ENCODE measurements around the gene MEST.
"Not testable (repeated sequence)": the region's sequence is repeated elsewhere in the genome, so short reads cannot be mapped to it uniquely, and the experiment has no call there.

Gene MEST

GRCh38 chr7:130491841-130492522 lies at the start of gene MEST:
Gene MEST (plus strand): TSS chr7:130492085. CDS start chr7:130492314, 229 bp downstream.
- DNase-seq: no peak

- DNase-seq: no peak
These were observed 49.3 kb upstream of the MEST start for GRCh38 chr7:130442601-130443000.

- DNase-seq: no peak
These were observed 47.7 kb upstream of the MEST start for GRCh38 chr7:130444234-130444633.

GRCh38 chr7:130444751-130445407 lies 47.0 kb upstream of the MEST start:
- DNase-seq: no peak

- no peak for DNase-seq
These were observed 45.6 kb upstream of the MEST start for GRCh38 chr7:130446259-130446658.

GRCh38 chr7:130451344-130451743 lies 40.5 kb upstream of the MEST start:
- not testable (repeated sequence) for DNase-seq

GRCh38 chr7:130452951-130453350 lies 38.9 kb upstream of the MEST start:
- no peak for DNase-seq

- DNase-seq: no peak
These were observed 36.9 kb upstream of the MEST start for GRCh38 chr7:130454959-130455358.

GRCh38 chr7:130458257-130458656 lies 33.6 kb upstream of the MEST start:
- no peak for DNase-seq

- DNase-seq: no peak
These were observed 30.6 kb upstream of the MEST start for GRCh38 chr7:130461272-130461671.

GRCh38 chr7:130463553-130464434 lies 28.1 kb upstream of the MEST start:
- no peak for DNase-seq

- DNase-seq: no peak
These were observed 23.3 kb upstream of the MEST start for GRCh38 chr7:130468612-130469011.

- DNase-seq: no peak
These were observed 19.9 kb upstream of the MEST start for GRCh38 chr7:130471974-130472373.

GRCh38 chr7:130473289-130473688 lies 18.6 kb upstream of the MEST start:
- DNase-seq: no peak

- DNase-seq: no peak
These were observed 18.0 kb upstream of the MEST start for GRCh38 chr7:130473876-130474275.

- DNase-seq: no peak
These were observed 16.1 kb upstream of the MEST start for GRCh38 chr7:130475776-130476175.

- no peak for DNase-seq
These were observed 15.4 kb upstream of the MEST start for GRCh38 chr7:130476297-130477150.

- DNase-seq: no peak
These were observed 12.9 kb upstream of the MEST start for GRCh38 chr7:130478991-130479390.

GRCh38 chr7:130479716-130480400 lies 12.0 kb upstream of the MEST start:
- no peak for DNase-seq

- DNase-seq: no peak
These were observed 10.0 kb upstream of the MEST start for GRCh38 chr7:130481898-130482297.

- no peak for DNase-seq
These were observed 8.9 kb upstream of the MEST start for GRCh38 chr7:130483031-130483430.

- DNase-seq: no peak
These were observed 6.2 kb upstream of the MEST start for GRCh38 chr7:130485734-130486113.

Data from activated CD4-positive, alpha-beta T cell treated with anti-CD3 and anti-CD28 coated beads, Interleukin-2, amount 50 U/mL, for 4 hours (primary cell).